Adrenal gland (tissue), 12 donors: ENCODE measurements around the gene PKN3. TPM values are rescaled to one million over a fixed set of nuclear protein-coding genes. Genes with fewer than 3 reads are reported as not detected.

Experiments used
- DNase-seq, 7 donors: peaks; one replicate each; pipeline ENCODE4 v3.0.0-alpha.2; 2019 to 2020
- H3K27ac ChIP-seq, 5 donors: fragments of 200-600 bp; sonication (generic) in 4 of 5; 1 replicate in 3 of 5; 2 replicates in 2 of 5; pipeline versions ENCODE4 v1.5.1 to v1.8.0; 2016 to 2020; ENCODE audit warnings: mild to moderate bottlenecking in 1 of 5
- H3K27me3 ChIP-seq: fragments of 200-600 bp; 2 replicates; pipeline ENCODE4 v1.8.0; 2021
- H3K36me3 ChIP-seq, 2 donors: fragments of 200-600 bp; replicated peaks in 1 of 2; 1 replicate in 1 of 2; 2 replicates in 1 of 2; pipeline versions ENCODE4 v1.5.1 to v1.8.0; 2018 to 2022
- H3K4me1 ChIP-seq, 2 donors: fragments of 200-600 bp; replicated peaks in 1 of 2; 1 replicate in 1 of 2; 2 replicates in 1 of 2; pipeline versions ENCODE4 v1.5.1 to v1.8.0; 2018 to 2021
- H3K4me3 ChIP-seq, 4 donors: fragments of 200-600 bp; sonication (generic) in 3 of 4; one replicate each; pipeline ENCODE4 v1.5.1; 2016 to 2018
- H3K9me3 ChIP-seq, 3 donors: fragments of 200-600 bp; sonication (generic) in 1 of 3; replicated peaks in 1 of 3; 1 replicate in 2 of 3; 2 replicates in 1 of 3; pipeline versions ENCODE4 v1.5.1 to v1.8.0; 2016 to 2021
- POLR2A ChIP-seq, 2 donors: fragments of 450-650 bp; IDR thresholded peaks; one replicate each; pipeline ENCODE4 v1.6.1; 2017; ENCODE audit warnings: antibody characterized with exemption in 2 of 2, mild to moderate bottlenecking in 2 of 2, moderate library complexity in 1 of 2
- WGBS, 4 donors: extraction: QIAGEN DNeasy Blood & Tissue Kit in 2 of 4; methylation state at CpG; one replicate each; pipeline versions ENCODE4 v1.1.5 to v1.1.7; 2013 to 2017; 5-methylcytosine and 5-hydroxymethylcytosine counted together
- intact Hi-C, 2 donors: fragments of 100-400 bp; cut with DNase I; formaldehyde crosslinking; loops; one replicate each; pipeline versions ENCODE4 v1.14.1 to v1.15.0; 2022 to 2023
- polyA plus RNA-seq, 3 donors: library from polyadenylated mRNA; stranded (reverse); fragments of 200-250 nt in 2 of 3; fragments of 350-450 nt in 1 of 3; fragmentation: Illumina TruSeq in 1 of 3; extraction: RNeasy Lipid Tissue Mini Kit (QIAGEN cat#74804) in 1 of 3; gene quantifications; one replicate each; pipeline ENCODE4 v1.2.3, GENCODE V29; 2013 to 2014
- total RNA-seq, 9 donors: library from RNA; depleted of rRNA in 4 of 9; stranded (reverse); fragments of >200 nt in 4 of 9; fragments of 120-200 nt in 1 of 9; fragmentation: NEBNext Ultra II Directional in 1 of 9; extraction: Animal tissue kit (Norgen Biotek cat#: 25700) in 1 of 9; gene quantifications; one replicate each; pipeline versions ENCODE4 v1.1.0 to v1.2.4, GENCODE V29; 2013 to 2023
- TF ChIP-seq, protein P1 (sequence below), 6 experiments: fragments of 450-650 bp in 4 of 6; fragments of 200-600 bp in 2 of 6; sonication (generic) in 1 of 6; IDR thresholded peaks; 1 replicate in 5 of 6; 2 replicates in 1 of 6; pipeline versions ENCODE4 v1.5.1 to v1.8.0; 2016 to 2021; ENCODE audit warnings: antibody characterized with exemption in 6 of 6, mild to moderate bottlenecking in 2 of 6, moderate library complexity in 1 of 6
- donor health status: healthy with polysubstance abuse.
- donor health status: Bipolar disorder and iron deficiency.
- donor health status: DM: yes; HTN: yes; CAD: no.
- donor health status: DM: no; HTN: no; CAD: no.
- donor health status: DM: no; HTN: no; CAD: no.
- donor health status: DM: yes; HTN: yes; CAD: no.

The PKN3 gene
- total and polyA plus RNA-seq, 12 donors = 0.90 to 8.6 (median 4.1) TPM

DNA sequence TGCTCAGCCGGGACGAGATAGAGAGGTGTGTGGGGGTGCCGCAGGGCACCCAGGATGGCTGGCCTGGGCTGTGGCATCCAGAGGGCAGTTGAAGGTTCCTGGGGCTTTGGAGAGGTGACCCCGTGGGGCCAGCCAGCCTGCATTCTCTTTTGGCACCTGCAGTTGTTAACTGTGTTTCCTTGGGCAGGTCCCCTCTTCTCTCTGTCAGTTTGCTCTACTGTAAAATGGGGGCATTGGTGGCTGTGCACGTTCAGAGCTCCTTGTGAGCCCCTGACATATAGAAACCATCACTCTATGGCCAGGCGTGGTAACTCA lies 13.1 kb downstream of the PKN3 start:
- DNase-seq = no peak
- Histone ChIP-seq H3K9me3 (no peaks in the 10 kb centered on the region), H3K4me3 (no peak overlapping the region), H3K36me3 (no peaks in the 10 kb centered on the region), H3K4me1 (no peaks in the 10 kb centered on the region), H3K27me3 (no peaks in the 10 kb centered on the region), H3K27ac (no peak overlapping the region)
- WGBS, 4 donors = 87 to 96% (median 92%) methylated on average over 6 of the region's 6 CpGs
- TF ChIP-seq, protein P1, sequence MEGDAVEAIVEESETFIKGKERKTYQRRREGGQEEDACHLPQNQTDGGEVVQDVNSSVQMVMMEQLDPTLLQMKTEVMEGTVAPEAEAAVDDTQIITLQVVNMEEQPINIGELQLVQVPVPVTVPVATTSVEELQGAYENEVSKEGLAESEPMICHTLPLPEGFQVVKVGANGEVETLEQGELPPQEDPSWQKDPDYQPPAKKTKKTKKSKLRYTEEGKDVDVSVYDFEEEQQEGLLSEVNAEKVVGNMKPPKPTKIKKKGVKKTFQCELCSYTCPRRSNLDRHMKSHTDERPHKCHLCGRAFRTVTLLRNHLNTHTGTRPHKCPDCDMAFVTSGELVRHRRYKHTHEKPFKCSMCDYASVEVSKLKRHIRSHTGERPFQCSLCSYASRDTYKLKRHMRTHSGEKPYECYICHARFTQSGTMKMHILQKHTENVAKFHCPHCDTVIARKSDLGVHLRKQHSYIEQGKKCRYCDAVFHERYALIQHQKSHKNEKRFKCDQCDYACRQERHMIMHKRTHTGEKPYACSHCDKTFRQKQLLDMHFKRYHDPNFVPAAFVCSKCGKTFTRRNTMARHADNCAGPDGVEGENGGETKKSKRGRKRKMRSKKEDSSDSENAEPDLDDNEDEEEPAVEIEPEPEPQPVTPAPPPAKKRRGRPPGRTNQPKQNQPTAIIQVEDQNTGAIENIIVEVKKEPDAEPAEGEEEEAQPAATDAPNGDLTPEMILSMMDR (IDR thresholded peaks at IDR 0.05) = no peak
- intact Hi-C loops = no loop called here

DNA sequence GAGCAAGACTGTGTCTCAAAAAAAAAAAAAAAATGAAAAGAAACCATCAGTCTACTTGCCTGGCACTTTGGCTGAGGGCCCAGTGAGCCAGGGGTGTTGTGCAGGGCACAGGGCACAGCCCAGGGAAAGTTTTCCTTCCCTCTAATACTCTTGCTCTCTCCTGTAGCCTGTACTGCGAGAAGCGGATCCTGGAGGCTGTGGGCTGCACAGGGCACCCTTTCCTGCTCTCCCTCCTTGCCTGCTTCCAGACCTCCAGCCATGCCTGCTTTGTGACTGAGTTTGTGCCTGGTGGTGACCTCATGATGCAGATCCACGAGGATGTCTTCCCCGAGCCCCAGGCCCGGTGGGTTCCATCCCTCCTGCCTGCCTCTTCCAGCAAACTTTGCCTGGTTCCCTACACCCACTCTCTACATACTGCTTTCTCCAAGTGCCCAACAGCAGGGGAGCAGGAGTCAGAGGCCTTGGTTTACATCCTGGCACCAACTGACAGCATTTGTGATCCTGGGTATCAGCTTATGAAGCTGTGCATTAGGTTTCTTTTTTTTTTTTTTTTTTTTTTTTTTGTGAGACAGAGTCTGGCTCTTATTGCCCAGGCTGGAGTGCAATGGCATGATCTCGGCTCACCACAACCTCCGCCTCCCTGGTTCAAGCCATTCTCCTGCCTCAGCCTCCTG lies 14.4 kb downstream of the PKN3 start:
- 87 to 95% (median 90%) methylated on average over 7 of the region's 7 CpGs for WGBS, 4 donors
- Histone ChIP-seq H3K4me1 (no peaks in the 10 kb centered on the region), H3K9me3 (no peaks in the 10 kb centered on the region), H3K36me3 (no peaks in the 10 kb centered on the region), H3K27ac (no peak overlapping the region), H3K27me3 (no peaks in the 10 kb centered on the region), H3K4me3 (no peak overlapping the region)
- intact Hi-C loops = no loop called here
- TF ChIP-seq, protein P1 (IDR thresholded peaks at IDR 0.05) = no peak
- TF ChIP-seq POLR2A (IDR thresholded peaks at IDR 0.05) = no peak
- DNase-seq = no peak

DNA sequence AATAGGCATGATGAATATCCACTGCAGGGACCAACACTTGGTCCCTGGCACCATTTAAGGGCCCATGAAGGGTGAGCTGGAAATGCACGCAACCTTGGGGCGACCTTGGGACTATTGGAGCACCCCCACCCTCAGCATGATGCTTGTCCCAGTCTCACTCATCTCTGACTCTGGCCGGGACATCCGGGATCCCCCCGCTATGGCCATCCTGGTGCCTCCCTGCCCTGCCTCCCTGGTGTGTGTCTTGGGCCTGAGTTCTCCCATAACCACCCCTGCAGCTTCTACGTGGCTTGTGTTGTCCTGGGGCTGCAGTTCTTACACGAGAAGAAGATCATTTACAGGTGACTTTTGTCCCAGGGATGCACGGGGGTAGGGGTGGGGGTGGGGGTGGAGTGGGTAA lies 15.7 kb downstream of the PKN3 start:
- no peaks in the 10 kb centered on the region for H3K27me3 ChIP-seq
- WGBS, 4 donors = 83 to 89% (median 85%) methylated on average over 6 to 8 of the region's 8 CpGs
- intact Hi-C loops = no loop called here
- H3K36me3 ChIP-seq = no peaks in the 10 kb centered on the region
- H3K4me1 ChIP-seq = no peaks in the 10 kb centered on the region
- DNase-seq = no peak
- no peaks in the 10 kb centered on the region for H3K9me3 ChIP-seq
- TF ChIP-seq, protein P1 (IDR thresholded peaks at IDR 0.05) = no peak
- TF ChIP-seq POLR2A (IDR thresholded peaks at IDR 0.05) = no peak
- no peak overlapping the region for H3K4me3 ChIP-seq
- no peak overlapping the region for H3K27ac ChIP-seq

DNA sequence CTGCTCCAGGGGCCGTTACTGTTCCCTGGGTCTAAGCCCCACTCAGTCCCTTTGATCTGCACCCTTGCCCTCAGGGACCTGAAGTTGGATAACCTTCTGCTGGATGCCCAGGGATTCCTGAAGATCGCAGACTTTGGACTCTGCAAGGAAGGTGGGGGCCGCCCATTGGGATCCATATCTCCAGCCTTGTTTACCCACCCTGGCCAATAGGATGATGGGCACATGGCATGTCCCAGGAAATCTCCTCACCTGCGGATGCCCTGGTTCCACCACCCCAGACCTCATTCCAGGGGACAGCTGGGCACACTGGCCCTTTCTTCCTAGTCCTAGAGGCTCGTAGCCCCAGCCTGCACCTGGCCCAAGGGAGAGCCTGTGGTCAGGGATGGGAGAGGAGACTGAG lies 16.2 kb downstream of the PKN3 start:
- 76 to 95% (median 85%) methylated on average over 4 to 5 of the region's 5 CpGs for WGBS, 4 donors
- Histone ChIP-seq H3K9me3 (no peaks in the 10 kb centered on the region), H3K4me1 (no peaks in the 10 kb centered on the region), H3K27me3 (no peaks in the 10 kb centered on the region), H3K36me3 (no peaks in the 10 kb centered on the region), H3K27ac (no peak overlapping the region), H3K4me3 (no peak overlapping the region)
- intact Hi-C loops = no loop called here
- TF ChIP-seq, protein P1 (IDR thresholded peaks at IDR 0.05) = no peak
- no peak for TF ChIP-seq POLR2A (IDR thresholded peaks at IDR 0.05)
- no peak for DNase-seq
